ENCODE results near the gene TRAPPC11. TPM values are rescaled to one million over a fixed set of nuclear protein-coding genes. Genes with fewer than 3 reads are reported as not detected.

Gene TRAPPC11
- total RNA-seq, 1 experiment from 2014 or later, result 15.6 TPM

DNA sequence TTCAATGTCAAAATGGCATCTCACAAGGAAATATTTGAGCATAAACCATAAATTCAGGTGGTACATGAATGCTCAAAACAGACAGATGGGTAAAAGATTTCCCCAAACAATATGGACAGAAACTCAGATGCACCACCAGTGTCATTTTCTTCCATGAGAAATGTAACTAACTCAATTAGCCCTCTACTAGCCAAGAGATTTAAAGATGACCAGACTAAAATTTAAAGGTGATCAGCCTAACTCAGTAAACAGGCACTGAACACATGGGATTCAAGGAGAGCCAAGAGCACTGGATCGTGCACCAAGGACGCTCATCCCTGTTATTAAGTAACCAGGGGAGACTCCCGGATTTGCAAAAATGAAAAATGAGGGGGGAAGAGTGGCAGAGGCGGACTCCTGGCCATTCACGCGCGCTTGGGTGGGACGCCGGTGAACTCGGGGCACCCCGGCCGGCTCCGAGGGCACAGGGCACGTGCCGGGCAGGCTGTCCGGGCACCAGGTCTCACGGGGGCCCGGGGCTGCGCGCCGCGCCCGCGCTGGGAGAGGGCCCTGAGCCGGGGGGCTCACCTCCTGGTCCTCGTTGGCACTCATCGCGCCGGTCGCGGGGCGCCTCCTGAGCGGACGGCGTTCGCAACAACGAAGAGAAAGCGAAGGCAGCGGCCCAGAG, 598 bp upstream of the TRAPPC11 start:
- DNase-seq (ENCODE audit: low read depth, low spot score) (no peak), ATAC-seq (peak; percentile 40)
- ChIA-PET POLR2A (no interaction called here), CTCF (no interaction called here), RAD21 (ENCODE audit: low non-redundant PET in 1 of 2, low total read pairs in 2 of 2, uncharacterized antibody in 2 of 2, unreplicated experiment in 2 of 2) (no interaction called here)
- Histone ChIP-seq H4K20me1 (ENCODE audit: insufficient read depth) (no peaks in the 10 kb centered on the region), H3K4me1 (ENCODE audit: control insufficient read depth in 1 of 2, insufficient read depth in 2 of 2, low read length in 2 of 2) (peaks cover 3 to 11% of the 10 kb centered on the region in 2 experiments; a peak in 2 of 4 replicates), H2AFZ (ENCODE audit: low read depth, low read length, poor library complexity, severe bottlenecking) (no peak overlapping the region), H3K27me3 (ENCODE audit: insufficient read depth, low read length) (no peaks in the 10 kb centered on the region), H3K4me3 (replicated peaks in 1 of 2; ENCODE audit: low read depth in 1 of 2, low read length in 2 of 2) (peak overlapping the region; percentile 63 to 77), H3K9ac (ENCODE audit: low read length) (peak overlapping the region; percentile 79), H3K4me2 (ENCODE audit: low read length) (peak overlapping the region; percentile 79), H3K9me2 (ENCODE audit: insufficient read depth) (no peaks in the 10 kb centered on the region), H3K79me2 (ENCODE audit: insufficient read depth, low read length) (peaks cover 25% of the 10 kb centered on the region), H3K9me3 (ENCODE audit: control insufficient read depth in 1 of 2, insufficient read depth in 1 of 2, low read depth in 1 of 2, low read length in 2 of 2) (no peaks in the 10 kb centered on the region), H3K36me3 (ENCODE audit: control insufficient read depth in 1 of 2, insufficient read depth in 2 of 2, low read length in 2 of 2) (no peaks in the 10 kb centered on the region), H3K27ac (ENCODE audit: low read depth, low read length) (peak overlapping the region; percentile 40; the same call in 1 of the 2 replicates)
- TF ChIP-seq SIN3A (IDR thresholded peaks at IDR 0.05; ENCODE audit: low read depth), result no peak
- TF ChIP-seq RAD21 (IDR thresholded peaks at IDR 0.05; ENCODE audit: low read depth), result no peak
- TF ChIP-seq SP1 (IDR thresholded peaks at IDR 0.05; ENCODE audit: low read depth), result no peak
- TF ChIP-seq ZFX (IDR thresholded peaks at IDR 0.05), result no peak; the same call in 1 of the 2 replicates
- no peak for TF ChIP-seq CTCF (IDR thresholded peaks at IDR 0.05 in 2 of 3, conservative IDR thresholded peaks at IDR 0.05 in 1 of 3; ENCODE audit: borderline replicate concordance in 1 of 3, insufficient read depth in 1 of 3, low read depth in 2 of 3, low read length in 2 of 3)
- no peak for TF ChIP-seq TCF7L2 (IDR thresholded peaks at IDR 0.05; ENCODE audit: borderline replicate concordance, extremely low read depth, insufficient read depth, insufficient read length)
- BruUV-seq (replicated peaks), result no TSS peak
- intact Hi-C loops (cut with micrococcal nuclease), result loop anchor here (10.0 kb wide), 1 partner anchor 154 kb away; the partner anchor contains the start of gene ING2

DNA sequence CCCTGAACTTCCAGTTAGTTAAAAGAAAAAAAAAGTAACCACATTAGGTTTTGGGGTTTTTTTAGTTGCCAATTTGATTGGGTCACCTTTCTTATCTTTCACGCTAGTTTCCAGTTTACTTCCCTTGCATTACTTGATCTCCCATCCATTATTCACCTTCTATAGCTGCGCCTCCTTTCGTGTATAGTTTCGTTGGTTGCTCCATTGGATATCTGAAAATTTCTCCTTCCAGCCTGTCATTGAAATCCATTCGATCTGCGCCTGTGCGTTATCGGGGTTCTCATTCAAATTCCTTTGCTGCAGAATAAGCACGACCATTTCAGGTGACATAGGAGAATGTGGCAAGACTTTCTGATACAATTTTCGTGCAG, 764 bp downstream of the TRAPPC11 start:
- Histone ChIP-seq H3K9ac (ENCODE audit: low read length) (peak overlapping the region; percentile 79), H3K36me3 (ENCODE audit: control insufficient read depth in 1 of 2, insufficient read depth in 2 of 2, low read length in 2 of 2) (no peaks in the 10 kb centered on the region), H4K20me1 (ENCODE audit: insufficient read depth) (no peaks in the 10 kb centered on the region), H3K4me3 (replicated peaks in 1 of 2; ENCODE audit: low read depth in 1 of 2, low read length in 2 of 2) (peak overlapping the region; percentile 66 to 77), H3K4me1 (ENCODE audit: control insufficient read depth in 1 of 2, insufficient read depth in 2 of 2, low read length in 2 of 2) (peaks cover 3 to 11% of the 10 kb centered on the region in 2 experiments; a peak in 2 of 4 replicates), H2AFZ (ENCODE audit: low read depth, low read length, poor library complexity, severe bottlenecking) (no peak overlapping the region), H3K27me3 (ENCODE audit: insufficient read depth, low read length) (no peaks in the 10 kb centered on the region), H3K27ac (ENCODE audit: low read depth, low read length) (no peak overlapping the region), H3K9me2 (ENCODE audit: insufficient read depth) (no peaks in the 10 kb centered on the region), H3K4me2 (ENCODE audit: low read length) (peak overlapping the region; percentile 79), H3K9me3 (ENCODE audit: control insufficient read depth in 1 of 2, insufficient read depth in 1 of 2, low read depth in 1 of 2, low read length in 2 of 2) (no peaks in the 10 kb centered on the region), H3K79me2 (ENCODE audit: insufficient read depth, low read length) (peaks cover 25% of the 10 kb centered on the region)
- ChIA-PET CTCF (no interaction called here), RAD21 (ENCODE audit: low non-redundant PET in 1 of 2, low total read pairs in 2 of 2, uncharacterized antibody in 2 of 2, unreplicated experiment in 2 of 2) (no interaction called here), POLR2A (no interaction called here)
- BruUV-seq (replicated peaks), result TSS peak; percentile 72
- DNase-seq (ENCODE audit: low read depth, low spot score) (no peak), ATAC-seq (no peak)
- intact Hi-C loops (cut with micrococcal nuclease), result loop anchor here (10.0 kb wide), 1 partner anchor 155 kb away; the partner anchor contains the start of gene ING2
- TF ChIP-seq SP1 (IDR thresholded peaks at IDR 0.05; ENCODE audit: low read depth) (no peak), POLR2AphosphoS5 (IDR thresholded peaks at IDR 0.05; ENCODE audit: low read depth, low read length) (no peak), JUND (IDR thresholded peaks at IDR 0.05) (no peak), FOSL1 (IDR thresholded peaks at IDR 0.05; ENCODE audit: low read depth) (no peak), CTCF (IDR thresholded peaks at IDR 0.05 in 2 of 3, conservative IDR thresholded peaks at IDR 0.05 in 1 of 3; ENCODE audit: borderline replicate concordance in 1 of 3, insufficient read depth in 1 of 3, low read depth in 2 of 3, low read length in 2 of 3) (no peak), ZNF274 (IDR thresholded peaks at IDR 0.05; ENCODE audit: low read depth, low read length) (no peak), ELF1 (IDR thresholded peaks at IDR 0.05; ENCODE audit: borderline replicate concordance, low read depth) (no peak), SRF (IDR thresholded peaks at IDR 0.05; ENCODE audit: low read depth) (no peak)
